A549 (cell line): ENCODE data around the gene MARCOL. TPM values are rescaled to one million over a fixed set of nuclear protein-coding genes. Genes with fewer than 3 reads are reported as not detected.
"Not testable (repeated sequence)": the region's sequence is repeated elsewhere in the genome, so short reads cannot be mapped to it uniquely, and the experiment has no call there.

Experiments used
- ATAC-seq, 2 experiments: fragments of 200-7000 bp in 1 of 2; fragments of >200 bp in 1 of 2; cut with Nextera tagmentation in 1 of 2; cut with Tn5 transposase in 1 of 2; 3 replicates each; pipeline versions ENCODE4 v1.8.0 to v1.9.1; 2018 to 2020; ENCODE audit warnings: mild to moderate bottlenecking in 1 of 2, moderate library complexity in 1 of 2
- CTCF ChIA-PET: fragments of 300-600 bp; sonication (Branson Sonifier 250); formaldehyde crosslinking; extraction: SDS; loops from one replicate; lab custom pipeline; 2021; ENCODE audit warnings: antibody characterized with exemption, inconsistent platforms; lab: Yijun Ruan, JAX
- POLR2A ChIA-PET: fragments of 350-600 bp; formaldehyde crosslinking; extraction: SDS; loops from one replicate; lab custom pipeline; 2021; ENCODE audit warnings: antibody characterized with exemption, inconsistent platforms; lab: Yijun Ruan, JAX
- DNase-seq, 2 experiments: peaks; one replicate each; pipeline versions ENCODE4 v3.0.0 to v3.0.0-alpha.2; 2011 to 2016; ENCODE audit warnings: low read depth in 1 of 2, low spot score in 1 of 2
- FAIRE-seq: peaks from 2 replicates; lab custom pipeline; 2011; peaks lifted over from hg19 to GRCh38; lab: Jason Lieb, UNC
- H3K27ac ChIP-seq, 2 experiments: fragments of >200 bp; sonication (Bioruptor Twin); formaldehyde crosslinking; 3 replicates each; pipeline ENCODE4 v1.5.1; 2016 to 2017
- H3K4me1 ChIP-seq: fragments of >200 bp; sonication (Bioruptor Twin); formaldehyde crosslinking; 3 replicates; pipeline ENCODE4 v1.6.1; 2016
- H3K4me2 ChIP-seq: fragments of >200 bp; sonication (Bioruptor Twin); formaldehyde crosslinking; 3 replicates; pipeline ENCODE4 v1.6.1; 2016
- H3K4me3 ChIP-seq: fragments of >200 bp; sonication (Bioruptor Twin); formaldehyde crosslinking; 3 replicates; pipeline ENCODE4 v1.5.1; 2016
- H3K9me3 ChIP-seq: fragments of >200 bp; sonication (Bioruptor Twin); formaldehyde crosslinking; 3 replicates; pipeline ENCODE4 v1.6.1; 2016
- CBX8 ChIP-seq: fragments of 200-600 bp; sonication (generic); IDR thresholded peaks from 2 replicates; pipeline ENCODE4 v1.6.1; 2016
- E2F6 ChIP-seq: IDR thresholded peaks from 2 replicates; pipeline ENCODE4 v1.6.1; 2012; ENCODE audit warnings: low read depth, borderline replicate concordance
- FOXS1 ChIP-seq: fragments of 250-450 bp; sonication (Bioruptor Pico); IDR thresholded peaks from 2 replicates; pipeline ENCODE4 v1.5.0; 2020; ENCODE audit warnings: mild to moderate bottlenecking, moderate library complexity
- HOXB5 ChIP-seq: fragments of 250-450 bp; sonication (Bioruptor Pico); IDR thresholded peaks from 2 replicates; pipeline ENCODE4 v1.5.0; 2020; ENCODE audit warnings: mild to moderate bottlenecking, moderate library complexity
- KDM1A ChIP-seq: fragments of 200-600 bp; sonication (generic); IDR thresholded peaks from 2 replicates; pipeline ENCODE4 v1.6.1; 2016; ENCODE audit warnings: low read depth, mild to moderate bottlenecking
- MAFK ChIP-seq: fragments of 450-650 bp; IDR thresholded peaks from 2 replicates; pipeline ENCODE4 v1.6.1; 2014; ENCODE audit not compliant: partially characterized antibody
- NPAS2 ChIP-seq: fragments of 250-450 bp; sonication (Bioruptor Pico); IDR thresholded peaks from 2 replicates; pipeline ENCODE4 v1.8.0; 2022; ENCODE audit warnings: mild to moderate bottlenecking, moderate library complexity, borderline replicate concordance
- PBX3 ChIP-seq: IDR thresholded peaks from 2 replicates; pipeline ENCODE4 v1.6.1; 2012
- POLR2AphosphoS2 ChIP-seq: conservative IDR thresholded peaks from 2 replicates; pipeline ENCODE4 v1.6.1; 2012; ENCODE audit warnings: low read length, improper control_type of control experiment, inconsistent platforms
- RARB ChIP-seq: fragments of 250-450 bp; sonication (Bioruptor Pico); IDR thresholded peaks from 2 replicates; pipeline ENCODE4 v1.8.0; 2021; ENCODE audit warnings: mild to moderate bottlenecking, moderate library complexity
- RFX5 ChIP-seq: fragments of 450-650 bp; IDR thresholded peaks from 2 replicates; pipeline ENCODE4 v1.7.1; 2014; ENCODE audit warnings: antibody characterized with exemption, mild to moderate bottlenecking, moderate library complexity
- SREBF2 ChIP-seq: fragments of 450-650 bp; IDR thresholded peaks from 2 replicates; pipeline ENCODE4 v1.6.1; 2014; ENCODE audit warnings: mild to moderate bottlenecking, moderate library complexity
- ZNF302 ChIP-seq: fragments of 250-450 bp; sonication (Bioruptor Pico); IDR thresholded peaks from 2 replicates; pipeline ENCODE4 v1.9.0; 2021; ENCODE audit warnings: inconsistent platforms, mild to moderate bottlenecking, moderate library complexity
- WGBS: methylation state at CpG from one replicate; pipeline ENCODE4 v1.1.6; 2017; ENCODE audit errors: missing lambda C conversion rate; 5-methylcytosine and 5-hydroxymethylcytosine counted together
- polyA plus RNA-seq, 4 experiments: library from polyadenylated mRNA; depleted of rRNA in 3 of 4; stranded (reverse); fragments of >200 nt; fragmentation: RNase III in 1 of 4; extraction: RNeasy Plus Mini Kit Qiagen cat#74134 plus additional on column Dnase treatment in 1 of 4; gene quantifications; 2 replicates in 3 of 4; 3 replicates in 1 of 4; pipeline ENCODE4 v1.2.3, GENCODE V29; 2011 to 2017
- TF ChIP-seq, protein P1 (sequence below): IDR thresholded peaks from 2 replicates; pipeline ENCODE4 v1.6.1; 2012
- TF ChIP-seq, protein P2 (sequence below): fragments of >200 bp; sonication (Bioruptor Twin); formaldehyde crosslinking; IDR thresholded peaks from 3 replicates; pipeline ENCODE4 v1.6.1; 2016

The MARCOL gene
- polyA plus RNA-seq, 2 of the 4 experiments (the other 2 are of a cell fraction) = 0.06 to 0.13 TPM

- no peaks in the 10 kb centered on the region for H3K9me3 ChIP-seq
- H3K4me2 ChIP-seq = no peak overlapping the region
- no peak overlapping the region for H3K4me3 ChIP-seq
- DNase-seq (no peak), FAIRE-seq (no peak), ATAC-seq (no peak)
- H3K4me1 ChIP-seq = no peaks in the 10 kb centered on the region
- TF ChIP-seq MAFK (peak; percentile 42), POLR2AphosphoS2 (no peak), FOXS1 (CRISPR knock-in tag) (no peak)
- CTCF ChIA-PET = no interaction called here
- POLR2A ChIA-PET = no interaction called here
- no peak overlapping the region for H3K27ac ChIP-seq
Measured at GRCh38 chr5:148261221-148261620, 22.9 kb downstream of the MARCOL start.

GRCh38 chr5:148267962-148268361 is 29.6 kb downstream of the MARCOL start:
- Histone ChIP-seq H3K4me3 (no peak overlapping the region), H3K4me2 (no peak overlapping the region), H3K9me3 (no peaks in the 10 kb centered on the region), H3K27ac (no peak overlapping the region), H3K4me1 (no peaks in the 10 kb centered on the region)
- 0% methylated on average over 3 of the region's 3 CpGs for WGBS
- TF ChIP-seq RFX5 (no peak), NPAS2 (CRISPR knock-in tag) (no peak), RARB (no peak), KDM1A (no peak), PBX3 (no peak), CBX8 (no peak), E2F6 (no peak), MAFK (no peak)
- TF ChIP-seq, protein P1, sequence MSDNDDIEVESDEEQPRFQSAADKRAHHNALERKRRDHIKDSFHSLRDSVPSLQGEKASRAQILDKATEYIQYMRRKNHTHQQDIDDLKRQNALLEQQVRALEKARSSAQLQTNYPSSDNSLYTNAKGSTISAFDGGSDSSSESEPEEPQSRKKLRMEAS = no peak
- DNase-seq (no peak), FAIRE-seq (no peak), ATAC-seq (no peak)
- POLR2A ChIA-PET = no interaction called here
- CTCF ChIA-PET = no interaction called here

DNA sequence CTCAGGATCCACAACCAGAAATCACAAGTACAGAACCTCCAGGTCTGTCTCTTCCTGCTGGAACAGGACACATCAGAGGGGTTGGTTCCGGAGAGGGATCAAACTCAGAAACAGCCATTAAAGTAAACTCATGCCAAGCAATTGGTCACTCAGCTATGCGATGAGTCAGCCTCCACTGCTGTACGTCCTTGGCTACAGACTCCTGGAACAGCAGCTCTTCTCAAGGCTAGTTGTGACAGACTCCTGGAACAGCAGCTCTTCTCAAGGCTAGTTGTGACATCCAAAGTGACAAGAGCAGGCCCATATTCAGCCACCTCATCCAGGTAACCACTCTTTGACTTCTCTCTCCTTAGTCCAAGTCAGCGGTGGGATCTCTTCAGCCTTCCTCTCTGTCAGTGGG is 30.2 kb downstream of the MARCOL start, which contains the start of gene SPINK13:
SPINK13 (plus strand) TSS at position 229 of the 400 bp plus-strand sequence. CDS start 1,279 bp downstream, outside the sequence.
- CTCF ChIA-PET = no interaction called here

DNA sequence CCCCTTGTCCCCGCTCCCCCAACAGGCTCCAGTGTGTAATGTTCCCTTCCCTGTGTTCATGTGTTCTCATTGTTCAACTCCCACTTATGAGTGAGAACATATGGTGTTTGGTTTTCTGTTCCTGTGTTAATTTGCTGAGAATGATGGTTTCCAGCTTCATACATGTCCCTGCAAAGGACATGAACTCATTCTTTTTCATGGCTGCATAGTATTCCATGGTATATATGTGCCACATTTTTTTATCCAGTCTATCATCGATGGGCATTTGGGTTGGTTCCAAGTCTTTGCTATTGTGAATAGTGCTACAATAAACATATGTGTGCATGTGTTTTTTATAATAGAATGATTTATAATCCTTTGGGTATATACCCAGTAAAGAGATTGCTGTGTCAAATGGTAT is 36.8 kb downstream of the MARCOL start:
- WGBS = 11% methylated on average over 2 of the region's 2 CpGs

More for the DNA sequence above, 30.2 kb downstream of the MARCOL start, which contains the start of gene SPINK13:
- Histone ChIP-seq H3K4me3 (no peak within 1 kb of the TSS), H3K9me3 (no peaks in the 10 kb centered on the region)
- WGBS = 29% methylated on average over 4 of the region's 4 CpGs
- peak in 1 of 2 experiments; percentile 56; a peak in 2 of 6 replicates for ATAC-seq
- no peak for TF ChIP-seq SREBF2
- TF ChIP-seq HOXB5 (CRISPR knock-in tag) = no peak
- TF ChIP-seq, protein P2, sequence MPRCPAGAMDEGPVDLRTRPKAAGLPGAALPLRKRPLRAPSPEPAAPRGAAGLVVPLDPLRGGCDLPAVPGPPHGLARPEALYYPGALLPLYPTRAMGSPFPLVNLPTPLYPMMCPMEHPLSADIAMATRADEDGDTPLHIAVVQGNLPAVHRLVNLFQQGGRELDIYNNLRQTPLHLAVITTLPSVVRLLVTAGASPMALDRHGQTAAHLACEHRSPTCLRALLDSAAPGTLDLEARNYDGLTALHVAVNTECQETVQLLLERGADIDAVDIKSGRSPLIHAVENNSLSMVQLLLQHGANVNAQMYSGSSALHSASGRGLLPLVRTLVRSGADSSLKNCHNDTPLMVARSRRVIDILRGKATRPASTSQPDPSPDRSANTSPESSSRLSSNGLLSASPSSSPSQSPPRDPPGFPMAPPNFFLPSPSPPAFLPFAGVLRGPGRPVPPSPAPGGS = no peak
- TF ChIP-seq ZNF302 (CRISPR knock-in tag) = no peak
- TF ChIP-seq POLR2AphosphoS2 = no peak
- TF ChIP-seq, protein P1 = no peak
- TF ChIP-seq, all 56 proteins: peak for 0
- Histone ChIP-seq H3K4me1 (no peaks in the 10 kb centered on the region), H3K27ac (no peak within 1 kb of the TSS), H3K4me2 (no peak within 1 kb of the TSS)
- FAIRE-seq (no peak), DNase-seq (peak in 1 of 2 experiments; percentile 38)
- POLR2A ChIA-PET = no interaction called here

DNA sequence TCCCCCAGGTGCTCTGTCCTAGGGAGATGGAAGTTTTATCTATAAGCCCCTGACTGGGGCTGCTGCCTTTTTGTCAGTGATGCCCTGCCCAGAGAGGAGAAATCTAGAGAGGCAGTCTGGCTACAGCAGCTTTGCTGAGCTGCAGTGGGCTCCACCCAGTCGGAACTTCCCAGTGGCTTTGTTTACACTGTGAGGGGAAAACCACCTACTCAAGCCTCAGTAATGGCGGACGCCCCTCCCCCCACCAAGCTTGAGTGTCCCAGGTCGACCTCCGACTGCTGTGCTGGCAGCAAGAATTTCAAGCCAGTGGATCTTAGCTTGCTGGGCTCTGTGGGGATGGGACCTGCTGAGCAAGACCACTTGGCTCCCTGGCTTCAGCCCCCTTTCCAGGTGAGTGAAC is 42.6 kb downstream of the MARCOL start:
- H3K4me2 ChIP-seq, H3K9me3 ChIP-seq, POLR2A ChIA-PET, DNase-seq, H3K4me1 ChIP-seq, FAIRE-seq, H3K27ac ChIP-seq, H3K4me3 ChIP-seq, ATAC-seq: not testable (repeated sequence)
- WGBS = 0% methylated on average over 3 of the region's 5 CpGs
- CTCF ChIA-PET = interaction anchor here (1.8 to 1.9 kb wide), 2 partner anchors 10 to 94 kb away, joined by 4 to 5 read pairs; no protein-coding TSS in a partner anchor

More for the DNA sequence above, 36.8 kb downstream of the MARCOL start:
- H3K27ac ChIP-seq, H3K9me3 ChIP-seq, ATAC-seq, DNase-seq, H3K4me3 ChIP-seq, CTCF ChIA-PET, FAIRE-seq, H3K4me1 ChIP-seq, H3K4me2 ChIP-seq, POLR2A ChIA-PET: not testable (repeated sequence)

- 36% methylated on average over 4 of the region's 4 CpGs for WGBS
- CTCF ChIA-PET = interaction anchor here (1.8 to 1.9 kb wide), 2 partner anchors 10 to 94 kb away, joined by 4 to 5 read pairs; no protein-coding TSS in a partner anchor
- DNase-seq = not testable (repeated sequence)
Measured at GRCh38 chr5:148281336-148281735, 43.0 kb downstream of the MARCOL start.

More at GRCh38 chr5:148281336-148281735, 43.0 kb downstream of the MARCOL start:
- H3K4me1 ChIP-seq, FAIRE-seq, H3K9me3 ChIP-seq, H3K4me3 ChIP-seq, ATAC-seq, H3K4me2 ChIP-seq, H3K27ac ChIP-seq, POLR2A ChIA-PET: not testable (repeated sequence)
